ENCODE measurements around the gene TEX51.

The TEX51 gene

DNA sequence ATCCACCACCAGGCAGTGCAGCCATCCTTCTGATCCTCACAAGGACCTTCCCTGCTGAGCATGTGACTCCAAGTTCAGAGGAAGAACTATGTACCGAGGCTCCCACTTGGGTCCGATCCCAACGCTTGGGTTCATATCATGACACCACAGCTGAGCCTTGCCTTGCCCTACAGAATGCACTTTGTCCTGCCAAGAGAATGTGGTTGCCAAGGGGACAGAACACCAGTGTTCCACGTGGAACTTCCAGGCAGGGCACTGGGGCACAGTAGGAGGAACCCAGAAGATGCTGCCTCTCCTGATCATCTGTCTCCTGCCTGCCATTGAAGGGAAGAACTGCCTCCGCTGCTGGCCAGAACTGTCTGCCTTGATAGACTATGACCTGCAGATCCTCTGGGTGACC lies at the start of gene TEX51:
TEX51 (plus strand) TSS at position 255 of the 400 bp plus-strand sequence; CDS start at position 284, 29 bp downstream.
- in situ Hi-C loops (cut with MboI; ENCODE audit: low sequenced_read_pairs), result no loop called here
- Histone ChIP-seq H3K27me3 (ENCODE audit: low read depth) (no peaks in the 10 kb centered on the region), H3K4me3 (no peak within 1 kb of the TSS), H3K4me1 (no peaks in the 10 kb centered on the region), H3K9me3 (no peaks in the 10 kb centered on the region), H3K36me3 (replicated peaks) (no peaks in the 10 kb centered on the region)
- DNase-seq (ENCODE audit: low spot score in 2 of 2), result peak in 1 of 2 experiments; percentile 2

DNA sequence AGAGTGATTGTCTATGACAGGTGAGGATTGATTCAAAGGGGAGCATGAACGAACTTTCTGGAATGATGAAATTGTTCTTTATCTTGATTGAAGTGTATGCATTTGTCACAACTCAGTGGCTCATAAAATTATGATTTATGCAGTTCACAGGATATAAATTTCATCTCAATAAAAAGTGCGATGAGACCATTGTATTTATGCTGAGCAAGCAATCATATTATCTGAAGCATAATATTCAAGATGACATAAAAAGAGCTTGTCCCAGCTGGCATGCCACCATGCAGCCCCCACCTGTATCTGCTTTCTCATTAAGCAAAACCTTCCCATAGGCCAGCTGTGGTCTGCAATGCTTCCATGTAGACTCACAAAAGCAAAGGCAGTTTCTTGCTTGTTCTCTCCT lies 49.6 kb upstream of the TEX51 start:
- H3K4me1 ChIP-seq, result no peaks in the 10 kb centered on the region
- H3K9me3 ChIP-seq, result no peaks in the 10 kb centered on the region
- H3K4me3 ChIP-seq, result no peak overlapping the region
- 0 out of 2 replicates have a peak, but pooled peaks cover 2% of the 10 kb centered on the region for H3K27me3 ChIP-seq (ENCODE audit: low read depth)
- no peak for DNase-seq (ENCODE audit: low spot score in 2 of 2)
- in situ Hi-C loops (cut with MboI; ENCODE audit: low sequenced_read_pairs), result no loop called here
- no peaks in the 10 kb centered on the region for H3K36me3 ChIP-seq (replicated peaks)

DNA sequence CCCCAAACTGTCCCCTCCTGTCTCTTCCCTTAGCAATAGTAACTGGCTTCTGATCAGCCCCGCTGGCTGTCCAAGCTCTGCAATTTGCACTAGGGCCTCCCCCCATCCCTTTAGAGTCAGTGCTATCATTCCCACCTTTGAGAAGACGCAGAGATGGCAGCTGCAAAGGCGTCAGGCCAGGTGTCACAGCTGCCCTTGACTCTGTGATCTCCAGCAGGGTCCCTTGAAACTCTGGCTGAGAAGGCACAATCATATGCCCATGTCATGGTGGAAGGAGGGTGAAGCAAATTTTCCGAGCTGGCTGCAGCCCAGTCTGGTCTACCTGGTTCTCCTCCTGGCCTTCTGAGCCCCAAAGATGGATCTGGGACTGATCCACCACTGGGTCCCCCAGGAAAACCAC lies 49.2 kb upstream of the TEX51 start:
- in situ Hi-C loops (cut with MboI; ENCODE audit: low sequenced_read_pairs), result no loop called here

DNA sequence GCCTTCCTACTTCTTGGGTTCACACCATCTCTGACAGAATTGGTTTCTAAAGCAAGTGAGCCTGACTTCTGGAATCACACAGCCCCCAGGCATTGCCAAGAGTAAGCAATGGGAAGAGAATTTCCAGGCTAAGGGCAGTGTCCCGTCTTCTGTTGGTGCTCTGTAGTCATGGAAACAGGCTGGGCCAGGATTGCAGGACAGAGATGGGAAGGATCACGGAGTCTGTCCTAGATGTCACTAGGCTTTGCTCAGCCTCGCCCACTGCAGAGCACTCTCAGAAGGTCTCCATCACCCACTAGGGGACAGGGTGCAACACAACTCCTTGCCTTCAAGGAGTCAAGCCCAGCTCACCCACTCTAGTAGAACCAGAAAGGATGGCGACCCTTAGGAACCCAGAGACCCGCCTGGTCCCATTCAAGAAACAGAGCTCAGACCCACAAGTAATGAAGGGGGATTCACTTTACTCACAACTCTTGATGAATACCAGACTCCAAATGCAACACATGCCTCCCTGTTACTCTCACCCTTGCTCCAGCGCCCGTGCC lies 48.6 kb upstream of the TEX51 start:
- no peak overlapping the region for H3K4me3 ChIP-seq
- H3K27me3 ChIP-seq (ENCODE audit: low read depth), result 0 out of 2 replicates have a peak, but pooled peaks cover 2% of the 10 kb centered on the region
- no peak for DNase-seq (ENCODE audit: low spot score in 2 of 2)
- in situ Hi-C loops (cut with MboI; ENCODE audit: low sequenced_read_pairs), result no loop called here
- H3K36me3 ChIP-seq (replicated peaks), result no peaks in the 10 kb centered on the region
- H3K4me1 ChIP-seq, result no peaks in the 10 kb centered on the region
- no peaks in the 10 kb centered on the region for H3K9me3 ChIP-seq

More for the DNA sequence above, 49.2 kb upstream of the TEX51 start:
- DNase-seq (ENCODE audit: low spot score in 2 of 2), result no peak
- no peak overlapping the region for H3K4me3 ChIP-seq
- H3K27me3 ChIP-seq (ENCODE audit: low read depth), result 0 out of 2 replicates have a peak, but pooled peaks cover 2% of the 10 kb centered on the region
- no peaks in the 10 kb centered on the region for H3K9me3 ChIP-seq
- no peaks in the 10 kb centered on the region for H3K4me1 ChIP-seq
- no peaks in the 10 kb centered on the region for H3K36me3 ChIP-seq (replicated peaks)

DNA sequence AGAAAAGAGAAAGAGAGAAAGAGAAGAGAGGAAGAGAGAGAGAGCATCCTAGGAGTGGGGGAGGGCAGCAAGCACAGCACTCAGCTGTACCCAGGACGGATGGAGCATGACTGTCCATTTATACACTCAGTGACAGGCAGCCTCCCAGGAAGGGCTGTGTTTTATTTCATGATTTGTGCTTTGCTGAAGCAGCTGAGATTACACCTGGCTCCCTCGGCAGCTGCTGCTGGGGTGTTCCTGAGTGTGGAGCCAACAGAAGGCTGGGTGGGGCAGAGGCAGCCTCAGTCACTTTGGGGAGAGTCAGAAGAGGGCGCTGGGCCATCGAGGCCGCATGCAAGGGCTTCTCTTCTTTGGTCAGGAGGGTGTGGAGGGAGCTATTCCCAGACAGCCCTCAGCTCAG lies 47.8 kb upstream of the TEX51 start:
- no peak for DNase-seq (ENCODE audit: low spot score in 2 of 2)
- no peaks in the 10 kb centered on the region for H3K4me1 ChIP-seq
- no peak overlapping the region for H3K4me3 ChIP-seq
- no peaks in the 10 kb centered on the region for H3K36me3 ChIP-seq (replicated peaks)
- 0 out of 2 replicates have a peak, but pooled peaks cover 2% of the 10 kb centered on the region for H3K27me3 ChIP-seq (ENCODE audit: low read depth)
- no peaks in the 10 kb centered on the region for H3K9me3 ChIP-seq
- in situ Hi-C loops (cut with MboI; ENCODE audit: low sequenced_read_pairs), result no loop called here

DNA sequence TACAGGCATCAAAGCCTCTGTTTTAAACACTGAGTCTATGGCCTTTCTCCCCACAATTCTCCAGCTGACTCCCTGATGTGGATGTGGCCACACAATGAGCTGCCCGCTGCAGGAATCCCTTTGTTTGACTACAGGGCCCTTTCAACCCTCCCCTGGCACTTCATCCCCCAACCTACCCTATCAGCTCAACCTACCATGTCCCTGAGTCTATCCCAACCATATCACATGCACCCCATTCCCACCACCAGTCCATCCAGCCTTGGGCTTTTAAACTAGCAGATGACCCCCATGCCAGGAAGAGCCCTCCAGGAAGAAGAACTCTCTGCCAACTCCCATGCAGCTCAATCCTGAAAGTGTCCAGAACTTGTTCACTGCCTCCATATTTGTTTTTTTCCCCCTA lies 46.9 kb upstream of the TEX51 start:
- H3K27me3 ChIP-seq (ENCODE audit: low read depth), result 0 out of 2 replicates have a peak, but pooled peaks cover 2% of the 10 kb centered on the region
- in situ Hi-C loops (cut with MboI; ENCODE audit: low sequenced_read_pairs), result no loop called here
- no peak overlapping the region for H3K4me3 ChIP-seq
- H3K9me3 ChIP-seq, result no peaks in the 10 kb centered on the region
- no peak for DNase-seq (ENCODE audit: low spot score in 2 of 2)
- no peaks in the 10 kb centered on the region for H3K4me1 ChIP-seq
- no peaks in the 10 kb centered on the region for H3K36me3 ChIP-seq (replicated peaks)

DNA sequence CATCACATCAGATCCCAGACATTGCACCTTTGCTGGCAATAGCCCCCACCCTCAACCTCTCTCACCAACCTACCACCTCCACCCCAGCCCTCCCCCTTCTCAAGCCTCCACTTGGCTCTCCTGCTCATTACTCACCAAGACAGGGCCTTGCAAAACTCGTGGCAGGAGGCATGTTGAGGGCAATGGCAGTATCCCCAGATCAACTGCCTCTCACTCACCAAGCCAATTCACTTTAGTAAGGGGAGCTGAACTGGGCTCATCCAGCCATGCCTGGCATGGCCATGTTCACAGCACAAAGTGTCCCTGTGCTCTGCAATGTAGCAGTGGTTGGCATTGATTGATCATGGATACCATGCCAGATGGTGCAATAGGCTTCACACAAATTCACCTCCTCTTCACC lies 46.3 kb upstream of the TEX51 start:
- in situ Hi-C loops (cut with MboI; ENCODE audit: low sequenced_read_pairs), result no loop called here
- H3K36me3 ChIP-seq (replicated peaks), result no peaks in the 10 kb centered on the region
- H3K27me3 ChIP-seq (ENCODE audit: low read depth), result 0 out of 2 replicates have a peak, but pooled peaks cover 2% of the 10 kb centered on the region
- H3K9me3 ChIP-seq, result no peaks in the 10 kb centered on the region
- DNase-seq (ENCODE audit: low spot score in 2 of 2), result no peak
- no peaks in the 10 kb centered on the region for H3K4me1 ChIP-seq
- H3K4me3 ChIP-seq, result no peak overlapping the region

DNA sequence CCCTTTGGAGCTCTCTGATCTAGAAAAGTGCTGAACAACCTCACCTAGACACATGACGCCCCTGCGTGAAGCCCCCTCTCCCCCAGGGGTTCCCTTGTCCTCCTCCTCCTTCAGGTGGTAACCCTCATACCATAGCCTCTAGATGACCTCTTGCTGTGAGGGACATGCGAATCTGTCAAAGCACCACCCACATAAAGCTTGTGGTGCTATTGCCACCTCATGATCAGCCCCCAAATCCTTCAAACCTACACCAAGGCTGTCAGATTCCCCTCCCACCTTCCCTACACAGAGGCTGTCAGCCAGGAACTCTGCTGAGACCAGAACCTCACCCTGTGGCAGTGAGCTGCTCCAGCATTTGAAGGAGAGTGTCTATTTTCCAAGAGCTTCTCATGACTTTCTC lies 43.1 kb upstream of the TEX51 start:
- no peaks in the 10 kb centered on the region for H3K36me3 ChIP-seq (replicated peaks)
- in situ Hi-C loops (cut with MboI; ENCODE audit: low sequenced_read_pairs), result no loop called here
- H3K27me3 ChIP-seq (ENCODE audit: low read depth), result no peaks in the 10 kb centered on the region
- H3K4me1 ChIP-seq, result no peaks in the 10 kb centered on the region
- H3K9me3 ChIP-seq, result no peaks in the 10 kb centered on the region
- no peak for DNase-seq (ENCODE audit: low spot score in 2 of 2)
- no peak overlapping the region for H3K4me3 ChIP-seq

DNA sequence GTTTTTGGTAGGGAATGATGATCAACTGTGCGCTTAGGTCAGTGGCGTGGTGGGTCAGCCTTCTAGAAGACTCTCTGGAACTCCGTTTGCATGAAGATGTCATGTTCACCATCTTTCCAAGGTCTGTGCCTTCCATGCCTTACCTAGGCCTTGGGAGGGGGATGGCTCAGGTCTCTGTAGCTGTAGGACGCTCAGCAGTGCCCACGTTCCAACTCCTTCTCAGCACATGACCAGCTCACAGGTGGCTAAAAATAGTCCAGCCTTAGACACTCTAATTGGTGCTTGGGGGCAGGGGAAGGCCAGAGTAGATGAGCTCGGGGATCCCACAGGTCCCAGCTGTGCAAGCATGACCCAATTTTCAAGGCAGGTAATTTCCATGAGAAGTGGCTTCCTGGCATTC lies 42.3 kb upstream of the TEX51 start:
- no peak for DNase-seq (ENCODE audit: low spot score in 2 of 2)
- H3K9me3 ChIP-seq, result no peaks in the 10 kb centered on the region
- in situ Hi-C loops (cut with MboI; ENCODE audit: low sequenced_read_pairs), result no loop called here
- no peaks in the 10 kb centered on the region for H3K27me3 ChIP-seq (ENCODE audit: low read depth)
- H3K4me3 ChIP-seq, result no peak overlapping the region
- H3K4me1 ChIP-seq, result no peaks in the 10 kb centered on the region
- no peaks in the 10 kb centered on the region for H3K36me3 ChIP-seq (replicated peaks)

DNA sequence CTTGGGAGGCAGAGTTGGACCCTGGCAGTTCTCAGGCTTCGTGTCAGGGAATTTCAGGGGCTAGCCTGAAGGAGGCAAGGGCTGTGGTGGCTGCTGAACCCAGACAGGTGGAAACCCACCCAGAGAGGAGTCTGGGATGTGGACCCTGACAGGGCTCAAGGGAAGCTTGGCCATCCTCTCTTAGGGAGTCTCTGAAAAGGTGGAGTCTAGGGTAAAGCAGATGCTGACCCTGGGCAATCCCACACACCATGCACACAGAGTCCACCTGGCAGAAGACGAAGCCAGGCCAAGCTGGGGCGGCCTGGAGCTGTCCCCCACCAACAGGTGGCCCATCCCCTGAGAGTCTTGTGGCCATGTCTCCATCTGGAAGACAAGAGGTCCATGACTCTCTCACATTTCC lies 41.2 kb upstream of the TEX51 start:
- in situ Hi-C loops (cut with MboI; ENCODE audit: low sequenced_read_pairs), result no loop called here
- no peaks in the 10 kb centered on the region for H3K36me3 ChIP-seq (replicated peaks)

DNA sequence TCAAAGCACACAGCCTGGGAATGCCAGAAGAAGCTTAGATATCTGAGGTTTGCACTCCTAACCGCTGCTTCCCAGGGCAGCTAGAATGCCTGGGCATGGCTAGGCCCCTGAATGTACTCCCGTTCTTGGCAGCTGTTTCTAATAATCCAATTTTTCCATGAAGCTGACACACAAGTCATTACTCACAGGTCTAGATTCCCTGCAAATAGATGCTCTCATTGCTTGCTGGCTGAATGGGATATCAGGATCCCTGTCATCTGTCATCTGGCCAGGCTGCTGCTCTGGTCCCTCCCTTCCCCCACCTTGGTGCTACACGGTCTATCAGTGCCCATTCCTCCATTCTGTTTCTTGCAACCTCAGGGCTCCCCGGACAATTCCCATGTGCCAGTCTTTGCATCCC lies 40.7 kb upstream of the TEX51 start:
- Histone ChIP-seq H3K27me3 (ENCODE audit: low read depth) (no peaks in the 10 kb centered on the region), H3K4me3 (no peak overlapping the region), H3K9me3 (no peaks in the 10 kb centered on the region), H3K36me3 (replicated peaks) (no peaks in the 10 kb centered on the region), H3K4me1 (no peaks in the 10 kb centered on the region)
- DNase-seq (ENCODE audit: low spot score in 2 of 2), result no peak
- in situ Hi-C loops (cut with MboI; ENCODE audit: low sequenced_read_pairs), result no loop called here

More for the DNA sequence above, 41.2 kb upstream of the TEX51 start:
- no peaks in the 10 kb centered on the region for H3K27me3 ChIP-seq (ENCODE audit: low read depth)
- H3K4me1 ChIP-seq, result no peaks in the 10 kb centered on the region
- no peaks in the 10 kb centered on the region for H3K9me3 ChIP-seq
- no peak overlapping the region for H3K4me3 ChIP-seq
- DNase-seq (ENCODE audit: low spot score in 2 of 2), result no peak

DNA sequence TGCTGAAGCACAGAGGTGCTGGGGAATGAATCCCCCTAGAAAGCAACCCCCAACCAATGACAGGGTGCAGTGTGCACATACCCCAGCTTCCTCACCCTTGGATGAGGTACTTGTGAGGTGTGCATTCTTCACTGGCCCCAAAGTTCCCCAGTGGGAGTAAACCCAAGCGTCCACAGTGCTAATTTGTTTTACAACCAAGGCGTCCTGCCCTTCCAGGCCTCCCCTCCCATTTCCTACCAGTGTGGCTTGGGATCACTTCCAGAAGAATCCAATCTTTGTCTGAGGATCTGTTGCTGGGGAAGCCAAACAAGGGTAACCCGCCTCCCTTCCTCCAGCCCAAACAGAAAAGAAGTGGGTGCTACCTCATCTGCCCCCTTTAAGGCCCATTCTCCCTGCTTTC lies 40.3 kb upstream of the TEX51 start:
- no peaks in the 10 kb centered on the region for H3K36me3 ChIP-seq (replicated peaks)
- no peak overlapping the region for H3K4me3 ChIP-seq
- no peaks in the 10 kb centered on the region for H3K27me3 ChIP-seq (ENCODE audit: low read depth)
- H3K4me1 ChIP-seq, result no peaks in the 10 kb centered on the region
- no peaks in the 10 kb centered on the region for H3K9me3 ChIP-seq
- in situ Hi-C loops (cut with MboI; ENCODE audit: low sequenced_read_pairs), result no loop called here
- no peak for DNase-seq (ENCODE audit: low spot score in 2 of 2)

DNA sequence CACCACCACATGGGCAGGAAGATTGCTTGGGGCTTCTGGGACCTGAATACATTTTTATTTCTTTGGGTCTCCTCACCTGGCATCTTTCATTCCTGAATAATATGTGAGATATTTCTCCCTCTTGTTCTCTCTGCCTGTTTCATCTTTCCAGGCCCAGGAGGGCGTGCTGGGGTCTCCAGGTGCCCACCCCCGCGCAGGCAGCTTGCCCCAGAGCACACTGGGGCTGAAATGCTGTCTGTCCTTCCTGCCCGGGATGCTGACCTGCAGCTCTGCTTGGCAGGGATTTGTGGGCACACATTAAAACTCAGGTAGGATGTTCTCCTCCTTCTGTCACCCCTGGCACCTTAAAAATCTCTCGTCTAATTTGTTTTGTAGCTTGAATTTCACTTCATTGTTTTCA lies 39.7 kb upstream of the TEX51 start:
- in situ Hi-C loops (cut with MboI; ENCODE audit: low sequenced_read_pairs), result no loop called here
- Histone ChIP-seq H3K9me3 (no peaks in the 10 kb centered on the region), H3K27me3 (ENCODE audit: low read depth) (no peaks in the 10 kb centered on the region), H3K36me3 (replicated peaks) (no peaks in the 10 kb centered on the region), H3K4me1 (no peaks in the 10 kb centered on the region), H3K4me3 (no peak overlapping the region)
- DNase-seq (ENCODE audit: low spot score in 2 of 2), result no peak

DNA sequence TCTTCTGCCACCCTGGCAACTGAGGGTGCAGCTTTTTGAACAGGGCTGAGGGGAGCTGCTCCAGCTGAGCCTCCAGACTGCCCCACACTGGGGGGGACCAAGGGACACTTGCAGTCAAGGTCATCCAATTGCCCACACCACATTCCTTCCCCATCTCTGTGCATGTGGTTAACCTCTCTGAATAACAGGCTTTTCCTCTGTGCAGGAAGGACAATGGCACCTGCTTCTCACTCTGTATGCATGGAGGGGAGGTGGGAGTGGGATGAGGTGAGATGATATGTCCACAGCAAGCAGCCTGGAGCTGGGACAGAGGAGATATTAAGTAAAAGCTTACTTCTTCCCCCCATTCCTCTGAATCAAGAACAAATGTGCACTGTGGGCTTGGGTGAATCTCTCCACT lies 39.1 kb upstream of the TEX51 start:
- in situ Hi-C loops (cut with MboI; ENCODE audit: low sequenced_read_pairs), result no loop called here

DNA sequence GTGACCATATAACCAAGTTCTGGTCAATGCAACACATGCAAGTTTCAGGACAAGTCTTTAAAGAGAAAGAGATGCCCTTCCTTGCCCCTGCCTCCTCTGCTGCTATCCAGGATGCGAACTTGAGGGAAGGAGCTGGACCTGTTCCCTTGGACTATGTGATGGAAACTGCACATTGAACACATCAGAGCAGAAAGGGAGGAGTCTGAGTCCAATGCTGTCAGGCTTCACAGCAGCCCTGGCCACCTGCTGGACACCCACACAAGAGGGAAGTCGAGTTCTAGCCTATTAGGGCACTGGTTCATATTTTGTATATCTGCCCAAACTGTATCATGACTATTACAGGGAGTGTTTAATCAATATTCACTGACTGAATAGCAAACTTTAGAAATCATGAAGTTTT lies 38.3 kb upstream of the TEX51 start:
- no peaks in the 10 kb centered on the region for H3K9me3 ChIP-seq

More for the DNA sequence above, 39.1 kb upstream of the TEX51 start:
- no peaks in the 10 kb centered on the region for H3K4me1 ChIP-seq
- H3K27me3 ChIP-seq (ENCODE audit: low read depth), result no peaks in the 10 kb centered on the region
- H3K4me3 ChIP-seq, result no peak overlapping the region
- no peaks in the 10 kb centered on the region for H3K36me3 ChIP-seq (replicated peaks)
- H3K9me3 ChIP-seq, result no peaks in the 10 kb centered on the region
- DNase-seq (ENCODE audit: low spot score in 2 of 2), result no peak

More for the DNA sequence above, 38.3 kb upstream of the TEX51 start:
- H3K4me1 ChIP-seq, result no peaks in the 10 kb centered on the region
- no peak for DNase-seq (ENCODE audit: low spot score in 2 of 2)
- no peaks in the 10 kb centered on the region for H3K36me3 ChIP-seq (replicated peaks)
- H3K4me3 ChIP-seq, result no peak overlapping the region
- H3K27me3 ChIP-seq (ENCODE audit: low read depth), result no peaks in the 10 kb centered on the region
- in situ Hi-C loops (cut with MboI; ENCODE audit: low sequenced_read_pairs), result no loop called here

Measured in HAP-1 (cell line).